GM10248 (cell line): ENCODE measurements around the gene FGFR3.
"Not testable (repeated sequence)": the region's sequence is repeated elsewhere in the genome, so short reads cannot be mapped to it uniquely, and the experiment has no call there.

Experiments
- CTCF ChIA-PET: fragments of 300-600 bp; sonication (Branson Sonifier 250); formaldehyde crosslinking; extraction: SDS; loops from one replicate; lab custom pipeline; 2021; ENCODE audit warnings: antibody characterized with exemption; lab: Yijun Ruan, JAX
- POLR2A ChIA-PET: fragments of 350-650 bp; sonication (Branson Sonifier 250); formaldehyde crosslinking; extraction: SDS; loops from one replicate; lab custom pipeline; 2020; ENCODE audit warnings: antibody characterized with exemption; lab: Yijun Ruan, JAX
- DNase-seq: peaks from one replicate; pipeline ENCODE4 v3.0.0; 2012; ENCODE audit errors: extremely low spot score
- CTCF ChIP-seq: IDR thresholded peaks from 2 replicates; pipeline ENCODE4 v1.5.1; 2012; ENCODE audit warnings: mild to moderate bottlenecking, low read depth; ENCODE audit errors: extremely low read depth, missing control alignments, control extremely low read depth

FGFR3 gene

GRCh38 chr4:1831331-1831730 lies 38.2 kb downstream of the FGFR3 start:
- CTCF ChIA-PET, result interaction anchor here (1.4 to 7.0 kb wide), 5 partner anchors 22 to 101 kb away, joined by 3 to 42 read pairs (median 4); no protein-coding TSS in a partner anchor
- no peak for DNase-seq
- no peak for TF ChIP-seq CTCF
- POLR2A ChIA-PET, result no interaction called here

GRCh38 chr4:1832690-1833089 lies 39.6 kb downstream of the FGFR3 start:
- no peak for TF ChIP-seq CTCF
- ChIA-PET POLR2A (no interaction called here), CTCF (interaction anchor here (0.9 to 7.0 kb wide), 8 partner anchors 10 to 139 kb away, joined by 3 to 42 read pairs (median 6); no protein-coding TSS in a partner anchor)
- DNase-seq, result no peak

- no peak for TF ChIP-seq CTCF
- no peak for DNase-seq
- POLR2A ChIA-PET, result interaction anchor here (1.0 kb wide), 1 partner anchor 15 kb away, joined by 10 read pairs; no protein-coding TSS in a partner anchor
- CTCF ChIA-PET, result interaction anchor here (1.1 to 7.0 kb wide), 13 partner anchors 9 to 140 kb away, joined by 3 to 42 read pairs (median 5); no protein-coding TSS in a partner anchor
These were observed 40.4 kb downstream of the FGFR3 start for GRCh38 chr4:1833307-1834046.

- ChIA-PET CTCF (interaction anchor here (1.0 to 7.0 kb wide), 15 partner anchors 8 to 141 kb away, joined by 3 to 42 read pairs (median 4); no protein-coding TSS in a partner anchor), POLR2A (interaction anchor here (0.6 to 1.0 kb wide), 2 partner anchors 14 to 413 kb away, joined by 3 to 10 read pairs; no protein-coding TSS in a partner anchor)
- DNase-seq, result peak; percentile 88
- no peak for TF ChIP-seq CTCF
These were observed 41.1 kb downstream of the FGFR3 start for GRCh38 chr4:1834047-1834775.

- POLR2A ChIA-PET, result interaction anchor here (0.5 kb wide), 1 partner anchor 12 kb away, joined by 3 read pairs; no protein-coding TSS in a partner anchor
- DNase-seq, result not testable (repeated sequence)
- CTCF ChIA-PET, result interaction anchor here (0.8 to 7.0 kb wide), 2 partner anchors 15 to 64 kb away, joined by 3 to 42 read pairs; no protein-coding TSS in a partner anchor
These were observed 42.7 kb downstream of the FGFR3 start for GRCh38 chr4:1835836-1836235.

- ChIA-PET CTCF (interaction anchor here (7.0 kb wide), 1 partner anchor 64 kb away, joined by 42 read pairs; no protein-coding TSS in a partner anchor), POLR2A (no interaction called here)
- DNase-seq, result no peak
- TF ChIP-seq CTCF, result no peak
These were observed 43.6 kb downstream of the FGFR3 start for GRCh38 chr4:1836650-1837049.
